Measurements from ENCODE around the gene TNNT1. TPM values are rescaled to one million over a fixed set of nuclear protein-coding genes. Genes with fewer than 3 reads are reported as not detected.
A peak's percentile ranks its signal among the peaks of the same experiment; 100 is the strongest.

The TNNT1 gene
- total RNA-seq, 1 donor from 2014 or later: not detected

DNA sequence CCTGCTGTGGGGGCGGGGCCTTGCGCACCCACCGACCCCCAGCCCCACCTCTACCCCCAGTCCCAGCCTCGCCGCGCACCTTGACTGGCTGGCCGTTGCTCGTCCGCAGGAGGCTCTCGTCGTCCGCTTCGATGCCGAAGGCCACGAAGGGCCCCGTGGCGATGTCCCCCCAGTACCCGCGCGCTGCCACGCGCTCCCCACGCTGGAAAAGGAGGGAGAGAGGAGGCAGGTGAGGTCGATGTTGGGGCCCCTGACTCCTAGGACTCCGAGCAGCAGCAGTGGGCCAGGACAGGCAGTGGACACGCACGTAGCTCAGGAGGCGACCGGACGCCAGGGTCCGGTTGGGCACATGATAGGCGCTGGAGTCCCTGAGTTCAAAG lies 12.0 kb upstream of the TNNT1 start:
- Mint-ChIP-seq H3K27ac (ENCODE audit: unreplicated experiment) (no peak overlapping the region), H3K27me3 (ENCODE audit: unreplicated experiment) (peaks cover 9% of the 10 kb centered on the region)

DNA sequence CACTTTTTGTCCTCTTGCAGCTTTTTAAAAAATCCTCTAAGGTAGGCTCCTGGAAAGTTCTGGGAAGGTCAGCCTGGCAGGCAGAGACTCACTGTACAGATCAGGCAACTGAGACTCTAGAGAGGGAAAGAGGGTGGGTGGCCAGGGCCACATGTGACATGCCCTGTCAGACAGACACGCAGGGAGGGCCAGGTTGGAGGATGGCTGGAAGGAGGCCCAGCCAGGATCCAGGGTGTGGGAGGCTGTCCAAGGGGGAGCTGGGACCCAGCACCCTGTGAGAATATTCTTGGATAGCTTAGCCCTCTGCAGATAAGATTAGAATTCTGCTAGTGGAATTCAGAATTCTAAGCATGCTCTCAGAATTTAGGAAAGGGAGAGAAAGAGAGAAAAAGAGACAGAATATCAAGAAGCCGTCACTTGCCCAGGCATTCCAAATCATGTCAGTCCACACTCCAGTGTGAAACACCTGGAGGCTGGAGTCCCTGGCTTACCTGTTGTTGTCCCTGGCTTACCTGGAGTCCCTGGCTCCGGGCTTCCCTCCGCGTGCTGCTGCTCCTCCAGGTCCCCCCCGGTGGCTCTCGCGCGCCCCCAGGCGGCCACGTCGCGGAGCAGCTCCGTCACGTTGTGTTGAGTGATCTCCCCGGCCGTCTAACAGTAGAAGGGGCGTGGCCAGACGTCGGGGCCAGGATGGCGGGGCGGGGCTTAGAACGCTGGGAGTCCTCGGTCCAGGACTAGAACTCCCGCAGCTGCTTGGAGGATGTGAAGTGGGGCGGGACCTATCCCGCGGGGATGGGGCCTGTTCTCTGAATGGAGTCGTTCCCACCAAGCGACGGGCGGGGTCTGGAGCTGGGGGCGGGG lies 11.4 kb upstream of the TNNT1 start:
- Mint-ChIP-seq H3K27me3 (ENCODE audit: unreplicated experiment) (peaks cover 9% of the 10 kb centered on the region), H3K4me3 (ENCODE audit: unreplicated experiment) (no peak overlapping the region), H3K4me1 (ENCODE audit: unreplicated experiment) (peaks cover 29% of the 10 kb centered on the region), H3K36me3 (ENCODE audit: unreplicated experiment) (no peaks in the 10 kb centered on the region), H3K9me3 (ENCODE audit: unreplicated experiment) (no peaks in the 10 kb centered on the region), H3K27ac (ENCODE audit: unreplicated experiment) (no peak overlapping the region)
- peak; percentile 93 for DNase-seq (ENCODE audit: extremely low spot score, unreplicated experiment)
- TF ChIP-seq, protein P1, sequence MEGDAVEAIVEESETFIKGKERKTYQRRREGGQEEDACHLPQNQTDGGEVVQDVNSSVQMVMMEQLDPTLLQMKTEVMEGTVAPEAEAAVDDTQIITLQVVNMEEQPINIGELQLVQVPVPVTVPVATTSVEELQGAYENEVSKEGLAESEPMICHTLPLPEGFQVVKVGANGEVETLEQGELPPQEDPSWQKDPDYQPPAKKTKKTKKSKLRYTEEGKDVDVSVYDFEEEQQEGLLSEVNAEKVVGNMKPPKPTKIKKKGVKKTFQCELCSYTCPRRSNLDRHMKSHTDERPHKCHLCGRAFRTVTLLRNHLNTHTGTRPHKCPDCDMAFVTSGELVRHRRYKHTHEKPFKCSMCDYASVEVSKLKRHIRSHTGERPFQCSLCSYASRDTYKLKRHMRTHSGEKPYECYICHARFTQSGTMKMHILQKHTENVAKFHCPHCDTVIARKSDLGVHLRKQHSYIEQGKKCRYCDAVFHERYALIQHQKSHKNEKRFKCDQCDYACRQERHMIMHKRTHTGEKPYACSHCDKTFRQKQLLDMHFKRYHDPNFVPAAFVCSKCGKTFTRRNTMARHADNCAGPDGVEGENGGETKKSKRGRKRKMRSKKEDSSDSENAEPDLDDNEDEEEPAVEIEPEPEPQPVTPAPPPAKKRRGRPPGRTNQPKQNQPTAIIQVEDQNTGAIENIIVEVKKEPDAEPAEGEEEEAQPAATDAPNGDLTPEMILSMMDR (IDR thresholded peaks at IDR 0.05): peak; percentile 88

More for the DNA sequence above, 12.0 kb upstream of the TNNT1 start:
- DNase-seq (ENCODE audit: extremely low spot score, unreplicated experiment): no peak
- no peaks in the 10 kb centered on the region for H3K9me3 Mint-ChIP-seq (ENCODE audit: unreplicated experiment)
- H3K4me3 Mint-ChIP-seq (ENCODE audit: unreplicated experiment): no peak overlapping the region
- H3K4me1 Mint-ChIP-seq (ENCODE audit: unreplicated experiment): peaks cover 29% of the 10 kb centered on the region
- no peaks in the 10 kb centered on the region for H3K36me3 Mint-ChIP-seq (ENCODE audit: unreplicated experiment)
- TF ChIP-seq, protein P1 (IDR thresholded peaks at IDR 0.05): no peak

DNA sequence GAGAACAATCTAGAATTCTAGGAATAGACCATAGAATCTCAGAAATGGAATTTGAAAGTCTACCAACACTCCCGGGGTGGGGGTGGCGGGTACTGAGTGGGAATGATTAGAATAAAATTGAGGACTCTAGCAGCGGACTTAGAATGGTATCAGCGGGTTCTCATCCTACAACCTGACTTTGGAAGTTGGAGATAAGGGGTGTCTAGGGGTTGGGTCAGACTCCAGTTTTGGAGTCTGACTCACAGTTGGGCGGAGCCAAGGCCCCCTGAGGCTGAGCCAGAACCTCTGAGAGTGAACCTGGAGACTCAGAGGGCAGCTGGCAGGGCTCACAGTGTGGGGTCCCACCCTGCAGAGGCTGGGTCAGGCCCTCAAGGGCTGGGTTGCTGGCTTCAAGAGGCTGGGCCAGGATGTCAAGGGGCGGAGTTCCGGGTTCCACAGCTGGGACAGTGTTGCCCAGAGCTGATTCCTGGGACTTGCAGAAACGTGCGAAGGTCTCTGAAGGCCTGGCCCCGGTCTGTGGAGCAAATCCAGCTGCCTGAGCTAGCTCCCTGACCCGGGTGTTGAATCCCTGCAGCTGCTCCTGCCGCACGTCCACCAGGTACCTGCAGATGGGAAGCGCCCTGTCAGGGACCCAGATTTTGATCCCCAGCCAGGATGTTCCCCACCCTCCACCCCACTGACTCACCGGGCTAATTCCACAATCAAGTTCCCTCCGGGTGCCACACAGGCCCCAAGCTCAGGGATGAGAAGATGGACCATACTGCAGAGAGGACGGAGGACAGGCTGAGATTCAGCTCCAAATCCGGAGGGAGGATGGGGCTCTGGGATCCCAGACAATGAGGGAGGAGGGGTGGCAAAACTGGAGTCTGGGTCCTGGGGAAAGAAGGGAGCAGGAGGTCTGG lies 10.1 kb upstream of the TNNT1 start:
- H3K36me3 Mint-ChIP-seq (ENCODE audit: unreplicated experiment): no peaks in the 10 kb centered on the region
- H3K9me3 Mint-ChIP-seq (ENCODE audit: unreplicated experiment): no peaks in the 10 kb centered on the region
- TF ChIP-seq, protein P1 (IDR thresholded peaks at IDR 0.05): no peak
- H3K27ac Mint-ChIP-seq (ENCODE audit: unreplicated experiment): no peak overlapping the region
- peaks cover 13% of the 10 kb centered on the region for H3K27me3 Mint-ChIP-seq (ENCODE audit: unreplicated experiment)
- H3K4me1 Mint-ChIP-seq (ENCODE audit: unreplicated experiment): peaks cover 29% of the 10 kb centered on the region
- DNase-seq (ENCODE audit: extremely low spot score, unreplicated experiment): no peak
- H3K4me3 Mint-ChIP-seq (ENCODE audit: unreplicated experiment): no peak overlapping the region

DNA sequence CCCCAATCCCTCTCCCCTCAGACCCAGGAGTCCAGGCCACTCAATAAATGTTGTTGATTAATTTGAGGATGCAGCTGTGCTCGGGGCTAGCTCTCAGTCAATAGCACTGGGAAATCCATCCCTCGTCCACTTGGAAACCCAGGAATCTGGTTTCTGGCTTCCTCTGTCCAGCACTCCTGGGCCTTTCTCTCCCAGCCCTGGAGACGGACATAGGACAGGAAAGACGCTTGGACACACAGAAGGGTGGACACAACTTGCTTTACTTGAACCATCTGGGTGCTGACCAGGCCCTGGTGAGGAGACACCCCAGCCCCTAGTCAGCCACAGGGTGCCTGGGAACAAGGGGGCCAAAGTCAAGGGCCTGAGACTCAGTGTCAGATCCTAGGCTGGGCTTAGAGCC lies 9.4 kb upstream of the TNNT1 start:
- no peak overlapping the region for H3K4me3 Mint-ChIP-seq (ENCODE audit: unreplicated experiment)
- no peaks in the 10 kb centered on the region for H3K9me3 Mint-ChIP-seq (ENCODE audit: unreplicated experiment)
- H3K27ac Mint-ChIP-seq (ENCODE audit: unreplicated experiment): no peak overlapping the region
- H3K27me3 Mint-ChIP-seq (ENCODE audit: unreplicated experiment): peaks cover 13% of the 10 kb centered on the region
- H3K36me3 Mint-ChIP-seq (ENCODE audit: unreplicated experiment): no peaks in the 10 kb centered on the region
- TF ChIP-seq, protein P1 (IDR thresholded peaks at IDR 0.05): no peak
- H3K4me1 Mint-ChIP-seq (ENCODE audit: unreplicated experiment): peaks cover 29% of the 10 kb centered on the region
- DNase-seq (ENCODE audit: extremely low spot score, unreplicated experiment): no peak

Measured in osteocyte (in vitro differentiated cells).